ENCODE results near the gene TNNT2.

Gene TNNT2

GRCh38 chr1:201331166-201331565, 46.3 kb downstream of the TNNT2 start:
- in situ Hi-C loops (cut with HindIII; ENCODE audit: low sequenced_read_pairs) = no loop called here
- TF ChIP-seq CTCF (IDR thresholded peaks at IDR 0.05; ENCODE audit: low read depth, low read length) = no peak
- H3K4me3 ChIP-seq (ENCODE audit: low read depth, low read length) = no peak overlapping the region
- no peak for DNase-seq (ENCODE audit: low read depth, low spot score)

- in situ Hi-C loops (cut with HindIII; ENCODE audit: low sequenced_read_pairs) = no loop called here
- no peak for DNase-seq (ENCODE audit: low read depth, low spot score)
- H3K4me3 ChIP-seq (ENCODE audit: low read depth, low read length) = no peak overlapping the region
- no peak for TF ChIP-seq CTCF (IDR thresholded peaks at IDR 0.05; ENCODE audit: low read depth, low read length)
Observed at GRCh38 chr1:201330541-201330940, 46.9 kb downstream of the TNNT2 start.

GRCh38 chr1:201329801-201330200, 47.7 kb downstream of the TNNT2 start:
- no peak for TF ChIP-seq CTCF (IDR thresholded peaks at IDR 0.05; ENCODE audit: low read depth, low read length)
- DNase-seq (ENCODE audit: low read depth, low spot score) = no peak
- no peak overlapping the region for H3K4me3 ChIP-seq (ENCODE audit: low read depth, low read length)
- in situ Hi-C loops (cut with HindIII; ENCODE audit: low sequenced_read_pairs) = no loop called here

- peak; percentile 18 for DNase-seq (ENCODE audit: low read depth, low spot score)
- in situ Hi-C loops (cut with HindIII; ENCODE audit: low sequenced_read_pairs) = no loop called here
- no peak overlapping the region for H3K4me3 ChIP-seq (ENCODE audit: low read depth, low read length)
- no peak for TF ChIP-seq CTCF (IDR thresholded peaks at IDR 0.05; ENCODE audit: low read depth, low read length)
Observed at GRCh38 chr1:201329286-201329685, 48.2 kb downstream of the TNNT2 start.

GRCh38 chr1:201328576-201328975, 48.9 kb downstream of the TNNT2 start:
- no peak for DNase-seq (ENCODE audit: low read depth, low spot score)
- H3K4me3 ChIP-seq (ENCODE audit: low read depth, low read length) = no peak overlapping the region
- in situ Hi-C loops (cut with HindIII; ENCODE audit: low sequenced_read_pairs) = no loop called here
- no peak for TF ChIP-seq CTCF (IDR thresholded peaks at IDR 0.05; ENCODE audit: low read depth, low read length)

- H3K4me3 ChIP-seq (ENCODE audit: low read depth, low read length) = no peak overlapping the region
- no peak for TF ChIP-seq CTCF (IDR thresholded peaks at IDR 0.05; ENCODE audit: low read depth, low read length)
- in situ Hi-C loops (cut with HindIII; ENCODE audit: low sequenced_read_pairs) = no loop called here
- DNase-seq (ENCODE audit: low read depth, low spot score) = no peak
Observed at GRCh38 chr1:201327687-201328240, 49.7 kb downstream of the TNNT2 start.

- H3K4me3 ChIP-seq (ENCODE audit: low read depth, low read length) = no peak overlapping the region
- no peak for DNase-seq (ENCODE audit: low read depth, low spot score)
- TF ChIP-seq CTCF (IDR thresholded peaks at IDR 0.05; ENCODE audit: low read depth, low read length) = no peak
- in situ Hi-C loops (cut with HindIII; ENCODE audit: low sequenced_read_pairs) = no loop called here
Observed at GRCh38 chr1:201326710-201327109, 50.8 kb downstream of the TNNT2 start.

Data from astrocyte of the spinal cord (primary cell).